ENCODE data around the gene DIPK1B.

- TF ChIP-seq, protein P1, sequence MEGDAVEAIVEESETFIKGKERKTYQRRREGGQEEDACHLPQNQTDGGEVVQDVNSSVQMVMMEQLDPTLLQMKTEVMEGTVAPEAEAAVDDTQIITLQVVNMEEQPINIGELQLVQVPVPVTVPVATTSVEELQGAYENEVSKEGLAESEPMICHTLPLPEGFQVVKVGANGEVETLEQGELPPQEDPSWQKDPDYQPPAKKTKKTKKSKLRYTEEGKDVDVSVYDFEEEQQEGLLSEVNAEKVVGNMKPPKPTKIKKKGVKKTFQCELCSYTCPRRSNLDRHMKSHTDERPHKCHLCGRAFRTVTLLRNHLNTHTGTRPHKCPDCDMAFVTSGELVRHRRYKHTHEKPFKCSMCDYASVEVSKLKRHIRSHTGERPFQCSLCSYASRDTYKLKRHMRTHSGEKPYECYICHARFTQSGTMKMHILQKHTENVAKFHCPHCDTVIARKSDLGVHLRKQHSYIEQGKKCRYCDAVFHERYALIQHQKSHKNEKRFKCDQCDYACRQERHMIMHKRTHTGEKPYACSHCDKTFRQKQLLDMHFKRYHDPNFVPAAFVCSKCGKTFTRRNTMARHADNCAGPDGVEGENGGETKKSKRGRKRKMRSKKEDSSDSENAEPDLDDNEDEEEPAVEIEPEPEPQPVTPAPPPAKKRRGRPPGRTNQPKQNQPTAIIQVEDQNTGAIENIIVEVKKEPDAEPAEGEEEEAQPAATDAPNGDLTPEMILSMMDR (IDR thresholded peaks at IDR 0.05; ENCODE audit: insufficient read depth, low read length) = no peak
- TF ChIP-seq POLR2AphosphoS5 (IDR thresholded peaks at IDR 0.05; ENCODE audit: low read depth) = no peak
- TF ChIP-seq REST (IDR thresholded peaks at IDR 0.05; ENCODE audit: insufficient replicate concordance, low read depth) = no peak
These were observed 45.8 kb upstream of the DIPK1B start for GRCh38 chr9:136666372-136667213.
